ENCODE results near the gene PPP1R9B. TPM values are rescaled to one million over a fixed set of nuclear protein-coding genes. Genes with fewer than 3 reads are reported as not detected.

PPP1R9B gene
- polyA plus RNA-seq, 1 donor (not counting 4 experiments of a cell fraction or from before 2014, with no cell fraction given), result 16.1 TPM

DNA sequence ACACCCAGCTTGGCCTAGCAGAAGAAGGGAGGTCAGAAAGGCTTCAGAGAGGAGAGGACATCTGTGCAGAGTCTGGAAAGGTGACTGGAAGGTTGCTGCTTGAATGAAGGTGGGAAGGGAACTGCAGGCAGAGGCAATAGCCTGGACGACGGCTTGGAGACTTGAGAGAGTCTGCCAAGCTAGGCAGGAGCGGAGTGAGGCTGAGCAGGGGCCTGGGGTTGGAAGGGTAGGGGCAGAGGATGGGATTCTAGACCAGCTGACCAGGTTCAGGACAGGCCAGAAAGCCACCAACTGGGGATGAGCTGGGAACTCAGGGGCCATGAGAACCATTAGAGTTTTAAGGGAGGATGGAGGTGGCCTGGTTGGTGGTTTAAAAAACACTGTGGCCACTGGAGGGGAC is 15.0 kb upstream of the PPP1R9B start:
- H3K27me3 ChIP-seq (ENCODE audit: control insufficient read depth, extremely low read depth, insufficient read depth, low read length), result peaks cover 3% of the 10 kb centered on the region
- H3K9me3 ChIP-seq (ENCODE audit: control insufficient read depth, low read depth, low read length), result no peaks in the 10 kb centered on the region
- dilution Hi-C loops (cut with MboI; ENCODE audit: extremely low pct_ligation_motif_present, low sequenced_read_pairs), result no loop called here
- no peaks in the 10 kb centered on the region for H3K9me1 ChIP-seq (ENCODE audit: control insufficient read depth, extremely low read depth, insufficient read depth, low read length)
- H3K4me1 ChIP-seq (ENCODE audit: control insufficient read depth, extremely low read depth, insufficient read depth, low read length), result peaks cover 9% of the 10 kb centered on the region
- no peak overlapping the region for H3K4me3 ChIP-seq (ENCODE audit: control insufficient read depth in 2 of 3, extremely low read depth in 1 of 3, insufficient read depth in 2 of 3, low read depth in 1 of 3, low read length in 3 of 3)
- FAIRE-seq (no peak), DNase-seq (ENCODE audit: low read depth, low spot score) (no peak)
- TF ChIP-seq EZH2 (IDR thresholded peaks at IDR 0.05; ENCODE audit: low read length) (no peak), CTCF (optimal IDR thresholded peaks at IDR 0.05 in 1 of 3, IDR thresholded peaks at IDR 0.05 in 1 of 3, conservative IDR thresholded peaks at IDR 0.05 in 1 of 3; ENCODE audit: extremely low read depth in 1 of 3, insufficient read depth in 2 of 3, low read length in 3 of 3) (no peak)
- no peak overlapping the region for H3K9ac ChIP-seq (ENCODE audit: control insufficient read depth, extremely low read depth, insufficient read depth, low read length)
- no peaks in the 10 kb centered on the region for H3K36me3 ChIP-seq (ENCODE audit: control insufficient read depth in 2 of 2, extremely low read depth in 1 of 2, insufficient read depth in 2 of 2, low read length in 2 of 2)
- no peaks in the 10 kb centered on the region for H3K79me2 ChIP-seq (ENCODE audit: control insufficient read depth, insufficient read depth, low read length)
- H3K27ac ChIP-seq (ENCODE audit: control insufficient read depth, insufficient read depth, low read length), result no peak overlapping the region
- no peaks in the 10 kb centered on the region for H4K20me1 ChIP-seq (ENCODE audit: control insufficient read depth, extremely low read depth, insufficient read depth, low read length)
- H2AFZ ChIP-seq (ENCODE audit: control insufficient read depth, low read length), result no peak overlapping the region
- no peak overlapping the region for H3K4me2 ChIP-seq (ENCODE audit: control insufficient read depth, extremely low read depth, insufficient read depth, low read depth, low read length)

- Histone ChIP-seq H2AFZ (ENCODE audit: control insufficient read depth, low read length) (no peak overlapping the region), H3K9me3 (ENCODE audit: control insufficient read depth, low read depth, low read length) (no peaks in the 10 kb centered on the region), H3K36me3 (ENCODE audit: control insufficient read depth in 2 of 2, extremely low read depth in 1 of 2, insufficient read depth in 2 of 2, low read length in 2 of 2) (no peaks in the 10 kb centered on the region), H3K4me3 (ENCODE audit: control insufficient read depth in 2 of 3, extremely low read depth in 1 of 3, insufficient read depth in 2 of 3, low read depth in 1 of 3, low read length in 3 of 3) (no peak overlapping the region), H3K9ac (ENCODE audit: control insufficient read depth, extremely low read depth, insufficient read depth, low read length) (no peak overlapping the region), H4K20me1 (ENCODE audit: control insufficient read depth, extremely low read depth, insufficient read depth, low read length) (no peaks in the 10 kb centered on the region), H3K9me1 (ENCODE audit: control insufficient read depth, extremely low read depth, insufficient read depth, low read length) (no peaks in the 10 kb centered on the region), H3K27me3 (ENCODE audit: control insufficient read depth, extremely low read depth, insufficient read depth, low read length) (peaks cover 3% of the 10 kb centered on the region), H3K27ac (ENCODE audit: control insufficient read depth, insufficient read depth, low read length) (no peak overlapping the region), H3K4me2 (ENCODE audit: control insufficient read depth, extremely low read depth, insufficient read depth, low read depth, low read length) (no peak overlapping the region), H3K79me2 (ENCODE audit: control insufficient read depth, insufficient read depth, low read length) (no peaks in the 10 kb centered on the region), H3K4me1 (ENCODE audit: control insufficient read depth, extremely low read depth, insufficient read depth, low read length) (peaks cover 9% of the 10 kb centered on the region)
- dilution Hi-C loops (cut with MboI; ENCODE audit: extremely low pct_ligation_motif_present, low sequenced_read_pairs), result no loop called here
- TF ChIP-seq CTCF (optimal IDR thresholded peaks at IDR 0.05 in 1 of 3, IDR thresholded peaks at IDR 0.05 in 1 of 3, conservative IDR thresholded peaks at IDR 0.05 in 1 of 3; ENCODE audit: extremely low read depth in 1 of 3, insufficient read depth in 2 of 3, low read length in 3 of 3), result no peak
- TF ChIP-seq EZH2 (IDR thresholded peaks at IDR 0.05; ENCODE audit: low read length), result no peak
- no peak for FAIRE-seq
- DNase-seq (ENCODE audit: low read depth, low spot score), result no peak
Observed at GRCh38 chr17:50165066-50165465, 14.6 kb upstream of the PPP1R9B start.
